Measurements from ENCODE around the gene YBEY. TPM values are rescaled to one million over a fixed set of nuclear protein-coding genes. Genes with fewer than 3 reads are reported as not detected.
A peak's percentile ranks its signal among the peaks of the same experiment; 100 is the strongest.
"Not testable (repeated sequence)": the region's sequence is repeated elsewhere in the genome, so short reads cannot be mapped to it uniquely, and the experiment has no call there.

The YBEY gene
- total RNA-seq, result 5.3 and 7.5 TPM in 2 replicates

GRCh38 chr21:46285761-46286647, at the start of gene YBEY:
Gene YBEY, plus strand, starts transcription at chr21:46286342. Its CDS starts 572 bp downstream, at chr21:46286914.
- peak; percentile 75 to 93 for DNase-seq (ENCODE audit: low read depth in 2 of 2)

GRCh38 chr21:46237474-46237873, 48.7 kb upstream of the YBEY start:
- no peak for DNase-seq (ENCODE audit: low read depth in 2 of 2)

GRCh38 chr21:46239817-46240325, 46.3 kb upstream of the YBEY start:
- no peak for DNase-seq (ENCODE audit: low read depth in 2 of 2)

GRCh38 chr21:46241577-46241976, 44.6 kb upstream of the YBEY start:
- not testable (repeated sequence) for DNase-seq (ENCODE audit: low read depth in 2 of 2)

GRCh38 chr21:46243325-46243724, 42.8 kb upstream of the YBEY start:
- DNase-seq (ENCODE audit: low read depth in 2 of 2), result no peak

- no peak for DNase-seq (ENCODE audit: low read depth in 2 of 2)
Observed at GRCh38 chr21:46243960-46244361, 42.2 kb upstream of the YBEY start.

GRCh38 chr21:46244602-46245001, 41.5 kb upstream of the YBEY start:
- DNase-seq (ENCODE audit: low read depth in 2 of 2), result no peak

- DNase-seq (ENCODE audit: low read depth in 2 of 2), result no peak
Observed at GRCh38 chr21:46245213-46245915, 40.8 kb upstream of the YBEY start.

- DNase-seq (ENCODE audit: low read depth in 2 of 2), result no peak
Observed at GRCh38 chr21:46246345-46246744, 39.8 kb upstream of the YBEY start.

GRCh38 chr21:46247699-46248421, 38.3 kb upstream of the YBEY start:
- no peak for DNase-seq (ENCODE audit: low read depth in 2 of 2)

- DNase-seq (ENCODE audit: low read depth in 2 of 2), result no peak
Observed at GRCh38 chr21:46248422-46248782, 37.7 kb upstream of the YBEY start.

GRCh38 chr21:46248827-46249226, 37.3 kb upstream of the YBEY start:
- DNase-seq (ENCODE audit: low read depth in 2 of 2), result no peak

- no peak for DNase-seq (ENCODE audit: low read depth in 2 of 2)
Observed at GRCh38 chr21:46250146-46250725, 35.9 kb upstream of the YBEY start.

- no peak for DNase-seq (ENCODE audit: low read depth in 2 of 2)
Observed at GRCh38 chr21:46252840-46253239, 33.3 kb upstream of the YBEY start.

GRCh38 chr21:46253610-46254124, 32.5 kb upstream of the YBEY start:
- DNase-seq (ENCODE audit: low read depth in 2 of 2), result peak in 1 of 2 donors; percentile 8

- no peak for DNase-seq (ENCODE audit: low read depth in 2 of 2)
Observed at GRCh38 chr21:46254208-46254975, 31.8 kb upstream of the YBEY start.

GRCh38 chr21:46255166-46255565, 31.0 kb upstream of the YBEY start:
- DNase-seq (ENCODE audit: low read depth in 2 of 2), result no peak

GRCh38 chr21:46255758-46256337, 30.3 kb upstream of the YBEY start:
- no peak for DNase-seq (ENCODE audit: low read depth in 2 of 2)

GRCh38 chr21:46256501-46256994, 29.6 kb upstream of the YBEY start:
- DNase-seq (ENCODE audit: low read depth in 2 of 2), result no peak
